H9 (cell line): ENCODE data around the gene ZNF346. TPM values are rescaled to one million over a fixed set of nuclear protein-coding genes. Genes with fewer than 3 reads are reported as not detected.

Experiments
- DNase-seq: peaks from one replicate; pipeline ENCODE4 v3.0.0-alpha.2; 2017
- H2AFZ ChIP-seq: one replicate; pipeline ENCODE4 v1.6.1; 2013; ENCODE audit warnings: mild to moderate bottlenecking, low read length, control low read depth, moderate library complexity
- H2AK5ac ChIP-seq: 2 replicates; pipeline ENCODE4 v1.6.1; 2013; ENCODE audit warnings: low read length, control low read depth, mixed read lengths; ENCODE audit not compliant: insufficient read length
- H2BK120ac ChIP-seq: one replicate; pipeline ENCODE4 v1.6.1; 2013; ENCODE audit warnings: low read depth, mild to moderate bottlenecking, low read length, control low read depth, inconsistent platforms; ENCODE audit not compliant: poor library complexity, severe bottlenecking
- H2BK12ac ChIP-seq: 2 replicates; pipeline ENCODE4 v1.6.1; 2013; ENCODE audit warnings: low read length, control low read depth, mixed read lengths, low read depth; ENCODE audit not compliant: insufficient read length
- H2BK15ac ChIP-seq: 2 replicates; pipeline ENCODE4 v1.6.1; 2013; ENCODE audit warnings: low read depth, low read length, control low read depth
- H2BK20ac ChIP-seq: one replicate; pipeline ENCODE4 v1.6.1; 2013; ENCODE audit warnings: low read depth, mild to moderate bottlenecking, low read length, control low read depth, inconsistent platforms; ENCODE audit not compliant: poor library complexity, severe bottlenecking
- H2BK5ac ChIP-seq: 2 replicates; pipeline ENCODE4 v1.6.1; 2013; ENCODE audit warnings: low read length, control low read depth, mixed read lengths; ENCODE audit not compliant: insufficient read length
- H3K14ac ChIP-seq: 2 replicates; pipeline ENCODE4 v1.6.1; 2013; ENCODE audit warnings: low read length, control low read depth; ENCODE audit not compliant: insufficient read depth
- H3K18ac ChIP-seq: 2 replicates; pipeline ENCODE4 v1.6.1; 2013; ENCODE audit warnings: low read depth, mild to moderate bottlenecking, mixed read lengths, low read length, control low read depth; ENCODE audit not compliant: insufficient read length
- H3K23ac ChIP-seq: 2 replicates; pipeline ENCODE4 v1.6.1; 2013; ENCODE audit warnings: low read length, control low read depth, mixed read lengths, low read depth; ENCODE audit not compliant: insufficient read length
- H3K23me2 ChIP-seq: 2 replicates; pipeline ENCODE4 v1.6.1; 2013; ENCODE audit warnings: low read depth, mild to moderate bottlenecking, mixed read lengths, low read length, control low read depth; ENCODE audit not compliant: insufficient read length, poor library complexity, severe bottlenecking
- H3K27ac ChIP-seq: 2 replicates; pipeline ENCODE4 v1.5.1; 2013; ENCODE audit warnings: low read length, control low read depth, mixed read lengths, low read depth; ENCODE audit not compliant: insufficient read length
- H3K27me3 ChIP-seq: 2 replicates; pipeline ENCODE4 v1.6.1; 2013; ENCODE audit warnings: low read length, control low read depth, inconsistent platforms; ENCODE audit not compliant: insufficient read depth
- H3K4ac ChIP-seq: 2 replicates; pipeline ENCODE4 v1.6.1; 2013; ENCODE audit warnings: low read depth, mild to moderate bottlenecking, control low read depth, inconsistent platforms, low read length, moderate library complexity
- H3K4me1 ChIP-seq: 2 replicates; pipeline ENCODE4 v1.6.1; 2013; ENCODE audit warnings: low read length, control low read depth, inconsistent platforms; ENCODE audit not compliant: insufficient read depth
- H3K4me2 ChIP-seq: 2 replicates; pipeline ENCODE4 v1.6.1; 2013; ENCODE audit warnings: low read length, control low read depth, mixed read lengths; ENCODE audit not compliant: insufficient read length, insufficient read depth
- H3K56ac ChIP-seq: 2 replicates; pipeline ENCODE4 v1.6.1; 2013; ENCODE audit warnings: low read depth, mild to moderate bottlenecking, mixed read lengths, low read length, control low read depth; ENCODE audit not compliant: insufficient read length
- H3K79me1 ChIP-seq: 2 replicates; pipeline ENCODE4 v1.6.1; 2013; ENCODE audit warnings: low read depth, mild to moderate bottlenecking, moderate library complexity, low read length, control low read depth, inconsistent platforms; ENCODE audit not compliant: insufficient read depth, poor library complexity, severe bottlenecking
- H3K79me2 ChIP-seq: 2 replicates; pipeline ENCODE4 v1.6.1; 2013; ENCODE audit warnings: low read length, control low read depth, inconsistent platforms; ENCODE audit not compliant: insufficient read depth
- H3K9ac ChIP-seq: 2 replicates; pipeline ENCODE4 v1.6.1; 2013; ENCODE audit warnings: low read length, control low read depth, mixed read lengths; ENCODE audit not compliant: insufficient read length; ENCODE audit errors: extremely low read depth
- H3K9me3 ChIP-seq: one replicate; pipeline ENCODE4 v1.6.1; 2013; ENCODE audit warnings: low read depth, low read length, inconsistent platforms; ENCODE audit not compliant: control insufficient read depth
- H3T11ph ChIP-seq: one replicate; pipeline ENCODE4 v1.6.1; 2013; ENCODE audit warnings: mild to moderate bottlenecking, low read length, control low read depth, inconsistent platforms
- H4K20me1 ChIP-seq: one replicate; pipeline ENCODE4 v1.6.1; 2013; ENCODE audit not compliant: control insufficient read depth, insufficient read length, insufficient read depth
- H4K5ac ChIP-seq: 2 replicates; pipeline ENCODE4 v1.6.1; 2013; ENCODE audit warnings: low read depth, mild to moderate bottlenecking, mixed read lengths, low read length, control low read depth; ENCODE audit not compliant: insufficient read length
- H4K8ac ChIP-seq: replicated peaks from 2 replicates; pipeline ENCODE4 v1.6.1; 2013; ENCODE audit warnings: low read length, control low read depth, mixed read lengths, low read depth; ENCODE audit not compliant: insufficient read length
- H4K91ac ChIP-seq: 2 replicates; pipeline ENCODE4 v1.6.1; 2013; ENCODE audit warnings: low read depth, mild to moderate bottlenecking, moderate library complexity, mixed read lengths, low read length, control low read depth; ENCODE audit not compliant: insufficient read length
- H3K27ac Mint-ChIP-seq, 3 experiments: 2 replicates in 2 of 3; 3 replicates in 1 of 3; pipeline ENCODE4 v1.8.0; 2020 to 2021; ENCODE audit warnings: mixed read lengths in 3 of 3, mild to moderate bottlenecking in 1 of 3, moderate library complexity in 1 of 3
- H3K27me3 Mint-ChIP-seq: 2 replicates; pipeline ENCODE4 v1.8.0; 2021; ENCODE audit warnings: low read depth, mild to moderate bottlenecking, moderate library complexity, mixed read lengths
- H3K36me3 Mint-ChIP-seq, 3 experiments: 2 replicates in 2 of 3; 3 replicates in 1 of 3; pipeline ENCODE4 v1.8.0; 2020 to 2021; ENCODE audit warnings: low read depth in 3 of 3, mixed read lengths in 3 of 3; ENCODE audit not compliant: insufficient read depth in 1 of 3
- H3K4me1 Mint-ChIP-seq, 2 experiments: 2 replicates each; pipeline ENCODE4 v1.8.0; 2020; ENCODE audit warnings: mixed read lengths in 2 of 2
- H3K4me3 Mint-ChIP-seq, 2 experiments: 2 replicates in 1 of 2; 3 replicates in 1 of 2; pipeline ENCODE4 v1.8.0; 2020 to 2021; ENCODE audit warnings: mild to moderate bottlenecking in 2 of 2, mixed read lengths in 2 of 2, moderate library complexity in 1 of 2
- H3K9me3 Mint-ChIP-seq, 2 experiments: 2 replicates in 1 of 2; 3 replicates in 1 of 2; pipeline ENCODE4 v1.8.0; 2020; ENCODE audit warnings: mild to moderate bottlenecking in 2 of 2, mixed read lengths in 2 of 2, moderate library complexity in 1 of 2
- CTCF ChIP-seq: fragments of 200-600 bp; sonication (generic); conservative IDR thresholded peaks from 3 replicates; pipeline ENCODE4 v1.8.0; 2021; ENCODE audit warnings: antibody characterized with exemption, mild to moderate bottlenecking
- WGBS: extraction: QIAGEN DNeasy Blood & Tissue Kit; methylation state at CpG from one replicate; pipeline ENCODE4 v1.1.7; 2013; ENCODE audit warnings: missing lambda C conversion rate, low lambda C conversion rate, mixed read lengths; ENCODE audit not compliant: insufficient read length; ENCODE audit errors: extremely low coverage; 5-methylcytosine and 5-hydroxymethylcytosine counted together
- total RNA-seq: library from RNA; stranded (reverse); gene quantifications from 2 replicates; pipeline ENCODE4 v1.2.1, GENCODE V29; 2021

ZNF346 gene
- total RNA-seq, 1 experiment from 2014 or later = 22.7 TPM

DNA sequence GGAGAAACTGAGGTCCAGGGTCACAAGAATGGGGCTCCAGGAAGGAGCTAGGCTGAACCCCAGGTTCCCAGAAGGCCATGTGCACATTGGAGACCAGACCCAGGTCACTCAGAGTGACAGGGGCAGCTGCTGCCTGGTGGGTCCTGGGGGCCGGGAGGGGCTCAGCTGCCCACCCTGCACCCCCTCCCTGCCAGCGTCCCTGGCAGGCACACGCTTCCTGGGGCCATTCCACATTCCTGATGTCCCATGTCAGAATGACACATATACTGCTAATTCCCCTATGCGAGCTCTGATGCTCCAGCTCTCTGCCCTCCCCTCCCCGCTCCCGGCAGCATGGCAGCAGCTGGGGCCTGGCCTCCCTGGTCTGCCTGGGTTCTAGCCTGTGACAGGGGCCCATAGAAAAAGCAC, 78.2 kb downstream of the ZNF346 start:
- no peak overlapping the region for H2BK15ac ChIP-seq
- no peaks in the 10 kb centered on the region for H3K79me1 ChIP-seq
- no peak overlapping the region for H3K9ac ChIP-seq
- H3K4me2 ChIP-seq = no peak overlapping the region
- no peak for TF ChIP-seq CTCF
- H3K56ac ChIP-seq = no peak overlapping the region
- no peak overlapping the region for H3K27ac ChIP-seq
- DNase-seq = no peak
- Mint-ChIP-seq H3K4me1 (peaks cover 17 to 28% of the 10 kb centered on the region in 2 experiments), H3K36me3 (peaks cover 3 to 9% (median 4%) of the 10 kb centered on the region in 3 experiments; a peak in 6 of 7 replicates), H3K27me3 (no peaks in the 10 kb centered on the region; the same call in 1 of the 2 replicates), H3K4me3 (no peak overlapping the region), H3K27ac (no peak overlapping the region), H3K9me3 (no peaks in the 10 kb centered on the region)
- no peak overlapping the region for H3K14ac ChIP-seq
- H3K27me3 ChIP-seq = no peaks in the 10 kb centered on the region
- no peak overlapping the region for H2AFZ ChIP-seq
- no peak overlapping the region for H2BK12ac ChIP-seq
- H2BK20ac ChIP-seq = no peak overlapping the region
- no peak overlapping the region for H4K8ac ChIP-seq
- no peaks in the 10 kb centered on the region for H3K79me2 ChIP-seq
- H3K23me2 ChIP-seq = no peaks in the 10 kb centered on the region
- H4K91ac ChIP-seq = no peak overlapping the region
- H3K18ac ChIP-seq = no peak overlapping the region
- no peak overlapping the region for H2BK120ac ChIP-seq
- no peak overlapping the region for H3T11ph ChIP-seq
- no CpG with 5 or more reads among the region's 6 CpGs for WGBS
- no peaks in the 10 kb centered on the region for H4K20me1 ChIP-seq
- peaks cover 5% of the 10 kb centered on the region; the same call in 1 of the 2 replicates for H3K4me1 ChIP-seq
- no peak overlapping the region for H4K5ac ChIP-seq
- no peak overlapping the region for H2BK5ac ChIP-seq
- H3K23ac ChIP-seq = no peak overlapping the region
- H3K9me3 ChIP-seq = no peaks in the 10 kb centered on the region
- H3K4ac ChIP-seq = no peak overlapping the region
- H2AK5ac ChIP-seq = no peak overlapping the region
